GM12891 (cell line): ENCODE results near the gene TNPO3.

Experiments
- PAX5 ChIP-seq: IDR thresholded peaks from 2 replicates; pipeline ENCODE4 v1.6.1; 2011; ENCODE audit warnings: low read length, moderate library complexity, mild to moderate bottlenecking; ENCODE audit not compliant: insufficient read depth, severe bottlenecking
- POLR2A ChIP-seq: IDR thresholded peaks from 2 replicates; pipeline ENCODE4 v1.6.1; 2011; ENCODE audit warnings: low read depth, low read length, control low read depth
- POLR2AphosphoS5 ChIP-seq: IDR thresholded peaks from 2 replicates; pipeline ENCODE4 v1.6.1; 2011; ENCODE audit warnings: low read depth, low read length, control low read depth
- SPI1 ChIP-seq: IDR thresholded peaks from 2 replicates; pipeline ENCODE4 v1.6.1; 2011; ENCODE audit warnings: low read depth, low read length, control low read depth
- TAF1 ChIP-seq: IDR thresholded peaks from 2 replicates; pipeline ENCODE4 v1.6.1; 2011; ENCODE audit warnings: low read depth, low read length, control low read depth

- no peak for TF ChIP-seq POLR2A
- TF ChIP-seq TAF1 = no peak
- TF ChIP-seq POLR2AphosphoS5 = no peak
- TF ChIP-seq PAX5 = no peak
- TF ChIP-seq SPI1 = peak; percentile 85
These were observed 99.8 kb downstream of the TNPO3 start for GRCh38 chr7:128954830-128955802.
